Parathyroid adenoma (tissue), 2 donors: ENCODE data around the gene DICER1.

ENCODE experiments used
- H2AFZ ChIP-seq: fragments of 300-600 bp; sonication (generic); one replicate; pipeline ENCODE4 v1.7.0; 2017; ENCODE audit warnings: antibody characterized with exemption, mild to moderate bottlenecking
- H3K27ac ChIP-seq: fragments of 300-600 bp; sonication (generic); one replicate; pipeline ENCODE4 v1.7.0; 2017
- H3K27me3 ChIP-seq: fragments of 300-600 bp; sonication (generic); one replicate; pipeline ENCODE4 v1.7.0; 2017; ENCODE audit warnings: low read length; ENCODE audit not compliant: control insufficient read depth, insufficient read depth
- H3K36me3 ChIP-seq: fragments of 300-600 bp; sonication (generic); one replicate; pipeline ENCODE4 v1.7.0; 2017; ENCODE audit warnings: low read length; ENCODE audit not compliant: control insufficient read depth, insufficient read depth
- H3K4me1 ChIP-seq: fragments of 300-600 bp; sonication (generic); one replicate; pipeline ENCODE4 v1.7.0; 2017; ENCODE audit warnings: control low read depth
- H3K4me2 ChIP-seq: fragments of 300-600 bp; sonication (generic); one replicate; pipeline ENCODE4 v1.7.0; 2017; ENCODE audit warnings: low read length
- H3K4me3 ChIP-seq: fragments of 300-600 bp; sonication (generic); one replicate; pipeline ENCODE4 v1.7.0; 2017; ENCODE audit warnings: low read depth, low read length
- H3K79me2 ChIP-seq: fragments of 300-600 bp; sonication (generic); one replicate; pipeline ENCODE4 v1.7.0; 2017; ENCODE audit warnings: control low read depth
- H3K9ac ChIP-seq: fragments of 300-600 bp; sonication (generic); one replicate; pipeline ENCODE4 v1.7.0; 2017; ENCODE audit warnings: mild to moderate bottlenecking
- H3K9me3 ChIP-seq: fragments of 300-600 bp; sonication (generic); one replicate; pipeline ENCODE4 v1.7.0; 2017; ENCODE audit warnings: low read length; ENCODE audit not compliant: control insufficient read depth
- CTCF ChIP-seq: fragments of 300-600 bp; sonication (generic); IDR thresholded peaks from one replicate; pipeline ENCODE4 v1.7.0; 2017; ENCODE audit warnings: antibody characterized with exemption, mild to moderate bottlenecking
- donor health status: primary hyperparathyroidism.

Gene DICER1

DNA sequence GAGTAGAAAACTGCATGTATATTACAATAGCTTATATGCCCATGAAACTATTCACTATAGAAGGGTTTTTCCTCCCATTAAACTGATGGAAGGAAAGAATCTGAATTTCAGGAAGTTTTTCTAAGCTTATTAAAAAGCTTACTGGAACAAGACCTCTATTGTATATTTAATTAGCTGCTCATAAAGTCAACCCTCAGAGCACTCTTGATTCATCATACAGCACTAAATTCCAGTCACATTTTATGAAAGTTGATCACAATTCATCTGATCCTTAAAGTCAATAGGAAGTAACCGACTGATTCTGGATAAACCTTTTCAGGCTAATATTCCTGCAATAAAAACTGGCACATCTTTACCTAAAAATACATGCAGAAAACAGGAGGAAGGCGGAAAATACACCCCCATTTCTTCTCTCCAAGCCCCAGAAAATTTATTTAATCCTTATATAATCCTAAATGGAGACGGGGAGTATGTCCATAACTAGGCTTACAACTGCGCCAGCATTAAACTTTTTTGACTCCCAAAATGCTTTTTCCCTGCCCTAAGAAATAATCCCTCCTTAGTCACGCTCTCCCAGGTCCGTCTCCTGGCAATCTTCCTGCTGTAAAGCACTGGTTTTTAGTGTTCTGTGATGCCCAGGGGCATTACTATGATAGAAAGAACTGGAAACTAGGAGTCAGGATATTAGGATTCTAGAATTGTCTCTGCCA, 35.3 kb downstream of the DICER1 start:
- no peak overlapping the region for H3K9ac ChIP-seq
- no peaks in the 10 kb centered on the region for H3K36me3 ChIP-seq
- H3K4me1 ChIP-seq: peaks cover 5% of the 10 kb centered on the region

GRCh38 chr14:95119336-95119735, 38.0 kb downstream of the DICER1 start:
- Histone ChIP-seq H3K9me3 (no peaks in the 10 kb centered on the region), H3K9ac (no peak overlapping the region), H3K36me3 (no peaks in the 10 kb centered on the region), H3K4me2 (no peak overlapping the region), H3K79me2 (no peaks in the 10 kb centered on the region), H3K4me3 (no peak overlapping the region), H3K27me3 (no peaks in the 10 kb centered on the region), H3K27ac (no peak overlapping the region), H3K4me1 (peaks cover 5% of the 10 kb centered on the region), H2AFZ (no peak overlapping the region)
- no peak for TF ChIP-seq CTCF

More for the DNA sequence above, 35.3 kb downstream of the DICER1 start:
- H3K79me2 ChIP-seq: no peaks in the 10 kb centered on the region
- no peaks in the 10 kb centered on the region for H3K27me3 ChIP-seq
- no peak overlapping the region for H3K4me2 ChIP-seq
- no peak overlapping the region for H3K27ac ChIP-seq
- no peaks in the 10 kb centered on the region for H3K9me3 ChIP-seq
- H2AFZ ChIP-seq: no peak overlapping the region
- no peak for TF ChIP-seq CTCF
- H3K4me3 ChIP-seq: no peak overlapping the region

DNA sequence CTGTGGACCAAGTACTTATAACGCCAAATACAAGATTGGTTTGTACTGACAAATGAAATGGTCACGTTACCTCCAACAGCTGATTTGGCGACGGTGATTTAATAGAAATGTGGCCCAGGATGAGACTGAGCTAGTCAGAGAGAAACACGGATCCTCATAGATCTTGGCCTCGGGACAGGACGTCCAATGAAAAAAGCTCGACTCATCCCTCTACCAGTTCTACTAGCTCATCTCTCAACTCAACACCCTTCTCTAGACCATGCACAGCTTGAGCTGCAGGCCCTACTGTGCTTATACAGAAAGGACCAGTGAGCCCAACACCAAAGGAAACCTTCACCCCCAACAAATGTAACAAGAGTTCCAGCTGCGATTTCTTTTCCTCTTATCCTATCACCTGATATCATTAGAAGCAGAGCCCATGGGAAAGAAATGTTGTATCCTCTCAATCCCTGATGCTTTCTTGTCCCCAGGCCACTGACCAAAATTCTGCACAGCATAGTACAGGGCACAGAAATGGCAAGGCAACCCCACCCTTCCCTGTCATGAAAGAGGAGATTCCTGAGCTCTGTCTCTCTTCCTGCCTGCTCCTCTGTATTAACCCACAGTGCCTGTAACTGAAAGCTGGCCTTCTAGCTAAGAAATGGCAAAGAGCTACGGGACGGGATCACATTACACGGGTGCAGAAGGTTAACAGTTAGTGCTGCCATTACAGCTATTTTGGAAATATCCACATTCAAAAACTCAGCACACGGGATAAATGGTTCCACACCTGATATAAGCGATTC, 39.2 kb downstream of the DICER1 start:
- Histone ChIP-seq H3K4me1 (peaks cover 5% of the 10 kb centered on the region), H3K79me2 (no peaks in the 10 kb centered on the region), H3K4me2 (no peak overlapping the region), H3K27me3 (no peaks in the 10 kb centered on the region), H3K9me3 (no peaks in the 10 kb centered on the region), H3K4me3 (no peak overlapping the region), H3K9ac (no peak overlapping the region), H2AFZ (no peak overlapping the region), H3K27ac (no peak overlapping the region), H3K36me3 (no peaks in the 10 kb centered on the region)
- no peak for TF ChIP-seq CTCF

GRCh38 chr14:95113476-95113875, 43.9 kb downstream of the DICER1 start:
- no peak overlapping the region for H3K4me2 ChIP-seq
- H3K27me3 ChIP-seq: no peaks in the 10 kb centered on the region
- no peak overlapping the region for H3K4me3 ChIP-seq
- no peak overlapping the region for H3K27ac ChIP-seq
- no peaks in the 10 kb centered on the region for H3K79me2 ChIP-seq
- H2AFZ ChIP-seq: no peak overlapping the region
- no peaks in the 10 kb centered on the region for H3K9me3 ChIP-seq
- TF ChIP-seq CTCF: no peak
- H3K4me1 ChIP-seq: peaks cover 3% of the 10 kb centered on the region
- H3K36me3 ChIP-seq: no peaks in the 10 kb centered on the region
- no peak overlapping the region for H3K9ac ChIP-seq
